HepG2 (cell line): ENCODE results near the gene OR5M8. TPM values are rescaled to one million over a fixed set of nuclear protein-coding genes. Genes with fewer than 3 reads are reported as not detected.

Experiments used
- ATAC-seq: fragments of 200-7000 bp; cut with Tn5 transposase; 3 replicates; pipeline ENCODE4 v1.9.1; 2020; ENCODE audit warnings: mild to moderate bottlenecking, moderate library complexity
- BruUV-seq: library from RNA; stranded (reverse); fragments of 400-500 nt; replicated peaks from 2 replicates; lab custom pipeline; 2021; lab: Mats Ljungman, UMichigan
- CTCF ChIA-PET: fragments of 300-600 bp; formaldehyde crosslinking; extraction: SDS; loops from one replicate; lab custom pipeline; 2021; ENCODE audit warnings: low total read pairs, inconsistent platforms, low intra/inter-chr PET ratio; lab: Yijun Ruan, JAX
- POLR2A ChIA-PET: fragments of 350-600 bp; sonication (Branson Sonifier 250); formaldehyde crosslinking; loops from one replicate; lab custom pipeline; 2020; ENCODE audit warnings: antibody characterized with exemption, inconsistent platforms; lab: Yijun Ruan, JAX
- DNase-seq: peaks from one replicate; pipeline ENCODE4 v3.0.0-alpha.2; 2015; ENCODE audit warnings: low spot score
- FAIRE-seq: peaks from 3 replicates; lab custom pipeline; 2011; peaks lifted over from hg19 to GRCh38; lab: Jason Lieb, UNC
- H2AFZ ChIP-seq: one replicate; pipeline ENCODE4 v1.6.1; 2011; ENCODE audit warnings: low read length, inconsistent platforms
- H3K27ac ChIP-seq: fragments of 300-600 bp; 3 replicates; pipeline ENCODE4 v1.8.0; 2011; ENCODE audit warnings: mixed run types, mild to moderate bottlenecking, mixed read lengths, low read length, inconsistent platforms; ENCODE audit not compliant: insufficient read depth; ENCODE audit errors: extremely low read length
- H3K27me3 ChIP-seq, 2 experiments: fragments of 200-600 bp in 1 of 2; 2 replicates in 1 of 2; 3 replicates in 1 of 2; pipeline versions ENCODE4 v1.6.0 to v1.8.0; 2011; ENCODE audit warnings: low read length in 2 of 2, mild to moderate bottlenecking in 2 of 2, moderate library complexity in 2 of 2, inconsistent platforms in 1 of 2; ENCODE audit not compliant: insufficient read depth in 2 of 2, control insufficient read depth in 1 of 2
- H3K36me3 ChIP-seq, 2 experiments: fragments of 200-600 bp in 1 of 2; replicated peaks in 1 of 2; 2 replicates in 1 of 2; 3 replicates in 1 of 2; pipeline versions ENCODE4 v1.5.1 to v1.8.0; 2011; ENCODE audit warnings: low read length in 2 of 2, inconsistent platforms in 1 of 2; ENCODE audit not compliant: insufficient read depth in 2 of 2, control insufficient read depth in 1 of 2
- H3K4me1 ChIP-seq: 2 replicates; pipeline ENCODE4 v1.5.1; 2012; ENCODE audit warnings: low read length, inconsistent platforms; ENCODE audit not compliant: insufficient read depth
- H3K4me2 ChIP-seq: 2 replicates; pipeline ENCODE4 v1.6.0; 2011; ENCODE audit warnings: low read depth, low read length, inconsistent platforms
- H3K4me3 ChIP-seq, 3 experiments: fragments of 200-600 bp in 1 of 3; sonication (generic), shearing (Covaris generic) in 1 of 3; replicated peaks in 1 of 3; 2 replicates each; pipeline ENCODE4 v1.5.1; 2011 to 2016; ENCODE audit warnings: low read length in 3 of 3, inconsistent platforms in 2 of 3, low read depth in 2 of 3, mild to moderate bottlenecking in 2 of 3, control low read depth in 1 of 3, mixed read lengths in 1 of 3; ENCODE audit not compliant: insufficient read depth in 1 of 3
- H3K79me2 ChIP-seq: one replicate; pipeline ENCODE4 v1.6.1; 2011; ENCODE audit warnings: low read length, inconsistent platforms; ENCODE audit not compliant: insufficient read depth
- H3K9ac ChIP-seq: 2 replicates; pipeline ENCODE4 v1.6.0; 2011; ENCODE audit warnings: mild to moderate bottlenecking, low read depth, low read length, inconsistent platforms; ENCODE audit not compliant: insufficient read depth
- H3K9me3 ChIP-seq: 2 replicates; pipeline ENCODE4 v1.5.1; 2012; ENCODE audit warnings: mild to moderate bottlenecking, low read length
- H4K20me1 ChIP-seq: 2 replicates; pipeline ENCODE4 v1.6.0; 2011; ENCODE audit warnings: inconsistent platforms, mild to moderate bottlenecking, low read length, moderate library complexity; ENCODE audit not compliant: insufficient read depth
- FOXO1 ChIP-seq: sonication (generic); formaldehyde crosslinking; IDR thresholded peaks from 2 replicates; pipeline ENCODE4 v1.4.0; 2020; ENCODE audit warnings: missing genetic modification reagents
- FUBP1 ChIP-seq: sonication (generic); formaldehyde crosslinking; IDR thresholded peaks from 2 replicates; pipeline ENCODE4 v1.5.1; 2020; ENCODE audit warnings: missing genetic modification reagents, mild to moderate bottlenecking, borderline replicate concordance
- HIVEP1 ChIP-seq: sonication (generic); formaldehyde crosslinking; IDR thresholded peaks from 2 replicates; pipeline ENCODE4 v1.4.0; 2020; ENCODE audit warnings: mild to moderate bottlenecking, missing genetic modification reagents
- IRX3 ChIP-seq: sonication (generic); formaldehyde crosslinking; IDR thresholded peaks from 2 replicates; pipeline ENCODE4 v1.8.1; 2023; ENCODE audit warnings: mild to moderate bottlenecking, low read depth, missing genetic modification reagents, borderline replicate concordance
- KLF9 ChIP-seq: IDR thresholded peaks from 2 replicates; pipeline ENCODE4 v1.6.1; 2016; ENCODE audit warnings: low read depth
- MLXIP ChIP-seq: sonication (generic); formaldehyde crosslinking; IDR thresholded peaks from 2 replicates; pipeline ENCODE4 v1.9.0; 2021; ENCODE audit warnings: missing genetic modification reagents, borderline replicate concordance
- ZBTB38 ChIP-seq: sonication (generic); formaldehyde crosslinking; IDR thresholded peaks from 2 replicates; pipeline ENCODE4 v1.5.1; 2020; ENCODE audit warnings: mild to moderate bottlenecking, missing genetic modification reagents
- ZBTB39 ChIP-seq: sonication (generic); formaldehyde crosslinking; IDR thresholded peaks from 2 replicates; pipeline ENCODE4 v1.5.0; 2020; ENCODE audit warnings: missing genetic modification reagents
- ZC3H13 ChIP-seq: sonication (generic); formaldehyde crosslinking; IDR thresholded peaks from 2 replicates; pipeline ENCODE4 v1.8.1; 2023; ENCODE audit warnings: mild to moderate bottlenecking, missing genetic modification reagents, moderate library complexity
- ZNF513 ChIP-seq: sonication (generic); formaldehyde crosslinking; conservative IDR thresholded peaks from 2 replicates; pipeline ENCODE4 v1.5.0; 2020; ENCODE audit warnings: missing genetic modification reagents
- ZNF790 ChIP-seq: sonication (generic); formaldehyde crosslinking; IDR thresholded peaks from 2 replicates; pipeline ENCODE4 v1.8.0; 2022; ENCODE audit warnings: missing genetic modification reagents, mild to moderate bottlenecking, borderline replicate concordance
- WGBS: methylation state at CpG from one replicate; pipeline ENCODE4 v1.1.6; 2017; ENCODE audit warnings: low lambda C conversion rate; 5-methylcytosine and 5-hydroxymethylcytosine counted together
- in situ Hi-C: cut with HindIII; loops from 2 replicates; pipeline ENCODE4 v1.10.0; 2017; ENCODE audit warnings: low pct_unique_long_range_greater_than_20kb; ENCODE audit not compliant: extremely low pct_ligation_motif_present
- intact Hi-C: fragments of 100-400 bp; cut with micrococcal nuclease; formaldehyde crosslinking; loops from one replicate; pipeline ENCODE4 v1.10.0; 2022; ENCODE audit not compliant: unreplicated experiment
- polyA plus RNA-seq, 8 experiments: library from polyadenylated mRNA; depleted of rRNA in 3 of 8; stranded (reverse) in 7 of 8; unstranded in 1 of 8; fragments of >200 nt; fragmentation: Illumina TruSeq in 4 of 8; extraction: Trizol in 4 of 8; gene quantifications; 2 replicates each; pipeline versions ENCODE4 v1.2.1 to v1.2.3, GENCODE V29; 2011 to 2016; ENCODE audit warnings: low read depth in 4 of 8, missing spikeins in 1 of 8, mixed read lengths in 1 of 8; ENCODE audit not compliant: insufficient read depth in 1 of 8
- total RNA-seq, 5 experiments: library from RNA; depleted of rRNA; stranded (reverse); fragments of >200 nt; fragmentation: Illumina TruSeq; extraction: Trizol; gene quantifications; 2 replicates each; pipeline ENCODE4 v1.2.3, GENCODE V29; 2016; ENCODE audit warnings: low read depth in 1 of 5
- TF ChIP-seq, protein P1 (sequence below): sonication (generic); formaldehyde crosslinking; IDR thresholded peaks from 2 replicates; pipeline ENCODE4 v1.4.0; 2020; ENCODE audit warnings: low read depth, mild to moderate bottlenecking, missing genetic modification reagents
- TF ChIP-seq, protein P2 (sequence below): conservative IDR thresholded peaks from 2 replicates; pipeline ENCODE4 v1.6.1; 2018; ENCODE audit warnings: missing genetic modification reagents

OR5M8 gene
- total and polyA plus RNA-seq, 2 of the 13 experiments (the other 11 are each of a cell fraction or from before 2014, with no cell fraction given): not detected

DNA sequence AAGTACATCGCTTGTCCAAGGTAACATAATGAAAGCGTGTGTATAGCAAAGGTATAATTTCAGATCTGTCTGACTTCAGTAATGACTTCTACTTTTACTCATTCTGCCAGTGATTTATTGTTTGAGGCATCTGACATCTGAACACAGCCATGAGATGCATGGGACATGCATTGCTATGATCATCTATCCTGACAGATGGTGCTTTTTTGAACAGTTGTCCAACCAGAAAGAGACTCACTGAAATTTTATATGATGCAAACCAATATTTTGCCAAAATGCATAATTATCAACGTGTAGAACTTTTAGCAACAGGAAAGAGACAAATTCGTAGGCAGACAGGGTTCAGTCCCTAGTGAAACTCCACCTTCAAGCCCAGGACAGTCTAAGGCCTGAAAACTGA lies 37.6 kb downstream of the OR5M8 start:
- ATAC-seq (no peak), DNase-seq (no peak), FAIRE-seq (no peak)
- Histone ChIP-seq H3K79me2 (no peaks in the 10 kb centered on the region), H3K4me1 (no peaks in the 10 kb centered on the region), H4K20me1 (no peaks in the 10 kb centered on the region), H3K4me3 (no peak overlapping the region), H2AFZ (no peak overlapping the region), H3K27me3 (no peaks in the 10 kb centered on the region), H3K4me2 (no peak overlapping the region), H3K9ac (no peak overlapping the region), H3K9me3 (peaks cover 24% of the 10 kb centered on the region), H3K27ac (no peak overlapping the region), H3K36me3 (no peaks in the 10 kb centered on the region)
- POLR2A ChIA-PET: no interaction called here
- CTCF ChIA-PET: no interaction called here
- 6% methylated on average over 4 of the region's 4 CpGs for WGBS
- in situ Hi-C loops: no loop called here
- intact Hi-C loops: no loop called here
- no TSS peak for BruUV-seq
- TF ChIP-seq ZBTB39 (CRISPR knock-in tag) (no peak), KLF9 (no peak), MLXIP (CRISPR knock-in tag) (no peak), ZNF513 (no peak), ZNF790 (CRISPR knock-in tag) (no peak), HIVEP1 (CRISPR knock-in tag) (no peak), IRX3 (no peak), FUBP1 (CRISPR knock-in tag) (no peak), ZBTB38 (CRISPR knock-in tag) (no peak), ZC3H13 (CRISPR knock-in tag) (no peak), FOXO1 (CRISPR knock-in tag) (no peak)
- TF ChIP-seq, protein P1, sequence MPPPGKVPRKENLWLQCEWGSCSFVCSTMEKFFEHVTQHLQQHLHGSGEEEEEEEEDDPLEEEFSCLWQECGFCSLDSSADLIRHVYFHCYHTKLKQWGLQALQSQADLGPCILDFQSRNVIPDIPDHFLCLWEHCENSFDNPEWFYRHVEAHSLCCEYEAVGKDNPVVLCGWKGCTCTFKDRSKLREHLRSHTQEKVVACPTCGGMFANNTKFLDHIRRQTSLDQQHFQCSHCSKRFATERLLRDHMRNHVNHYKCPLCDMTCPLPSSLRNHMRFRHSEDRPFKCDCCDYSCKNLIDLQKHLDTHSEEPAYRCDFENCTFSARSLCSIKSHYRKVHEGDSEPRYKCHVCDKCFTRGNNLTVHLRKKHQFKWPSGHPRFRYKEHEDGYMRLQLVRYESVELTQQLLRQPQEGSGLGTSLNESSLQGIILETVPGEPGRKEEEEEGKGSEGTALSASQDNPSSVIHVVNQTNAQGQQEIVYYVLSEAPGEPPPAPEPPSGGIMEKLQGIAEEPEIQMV (CRISPR knock-in tag): no peak
- TF ChIP-seq, protein P2, sequence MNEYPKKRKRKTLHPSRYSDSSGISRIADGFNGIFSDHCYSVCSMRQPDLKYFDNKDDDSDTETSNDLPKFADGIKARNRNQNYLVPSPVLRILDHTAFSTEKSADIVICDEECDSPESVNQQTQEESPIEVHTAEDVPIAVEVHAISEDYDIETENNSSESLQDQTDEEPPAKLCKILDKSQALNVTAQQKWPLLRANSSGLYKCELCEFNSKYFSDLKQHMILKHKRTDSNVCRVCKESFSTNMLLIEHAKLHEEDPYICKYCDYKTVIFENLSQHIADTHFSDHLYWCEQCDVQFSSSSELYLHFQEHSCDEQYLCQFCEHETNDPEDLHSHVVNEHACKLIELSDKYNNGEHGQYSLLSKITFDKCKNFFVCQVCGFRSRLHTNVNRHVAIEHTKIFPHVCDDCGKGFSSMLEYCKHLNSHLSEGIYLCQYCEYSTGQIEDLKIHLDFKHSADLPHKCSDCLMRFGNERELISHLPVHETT (CRISPR knock-in tag): no peak
